Frontal cortex (tissue), 4 donors: ENCODE measurements around the gene HAL. TPM values are rescaled to one million over a fixed set of nuclear protein-coding genes. Genes with fewer than 3 reads are reported as not detected.

Experiments
- DNase-seq, 2 donors: peaks; one replicate each; pipeline ENCODE4 v3.0.0; 2012; ENCODE audit warnings: low spot score in 2 of 2
- FAIRE-seq: peaks from 2 replicates; lab custom pipeline; 2012; peaks lifted over from hg19 to GRCh38; lab: Jason Lieb, UNC
- total RNA-seq: library from RNA; depleted of rRNA; stranded (reverse); fragments of >200 nt; gene quantifications from one replicate; pipeline ENCODE4 v1.2.3, GENCODE V29; 2014
- donor health status: control.
- donor health status: control.
- donor health status: control.

HAL gene
- total RNA-seq, 1 donor from 2014 or later = not detected

- FAIRE-seq (no peak), DNase-seq (no peak)
Measured at GRCh38 chr12:96015672-96016071, 19.5 kb upstream of the HAL start.

DNA sequence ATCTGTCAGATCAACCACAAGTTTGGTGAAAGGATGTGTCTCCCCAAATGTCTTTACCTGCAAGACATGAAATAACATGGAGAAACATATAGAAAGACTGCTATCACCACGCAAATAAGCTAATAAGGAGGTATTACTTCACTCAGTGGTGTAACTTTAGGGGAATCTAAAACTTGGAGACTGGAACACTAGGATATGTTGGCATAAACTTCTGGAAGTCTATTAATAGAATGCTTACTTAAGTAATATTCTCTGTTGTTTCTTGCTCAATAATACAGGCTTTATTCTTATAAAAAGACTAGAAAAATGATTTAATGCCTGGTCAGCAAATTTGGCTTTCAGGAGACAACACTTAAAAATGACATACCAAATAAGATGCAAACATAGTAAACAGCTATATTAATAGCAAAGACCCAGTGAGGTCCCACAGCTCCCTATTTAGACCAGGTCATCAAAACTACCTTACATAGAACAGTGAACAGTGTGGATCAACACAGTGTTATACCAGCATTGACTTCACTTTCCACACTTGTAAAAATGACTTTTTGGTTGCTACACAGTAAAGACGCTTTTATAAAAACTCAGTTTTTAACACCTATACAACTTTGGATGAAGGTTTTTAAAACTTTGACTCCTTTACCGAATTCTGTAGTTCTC, 18.9 kb upstream of the HAL start:
- DNase-seq (no peak), FAIRE-seq (no peak)

GRCh38 chr12:96007729-96008128, 11.6 kb upstream of the HAL start:
- no peak for DNase-seq
- FAIRE-seq = no peak

DNA sequence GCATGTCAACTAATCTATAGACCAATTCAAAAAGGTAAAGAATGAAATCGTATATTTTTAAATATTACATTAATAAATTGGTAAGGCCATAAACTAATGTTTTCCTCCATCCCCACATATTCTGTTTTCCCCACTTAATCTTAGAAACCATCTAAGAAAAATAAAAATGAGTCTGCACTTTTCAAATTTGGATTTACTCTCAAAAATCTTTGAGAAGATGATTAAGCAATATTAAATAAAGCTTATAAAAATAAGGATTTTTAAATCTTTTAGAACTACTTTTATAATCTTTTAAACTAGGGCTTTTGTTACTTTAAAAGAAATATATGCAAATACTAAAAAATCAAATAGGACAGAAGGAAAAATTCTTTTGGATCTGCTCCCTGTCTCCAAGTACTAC, 10.6 kb upstream of the HAL start:
- no peak for DNase-seq
- FAIRE-seq = peak; percentile 61

DNA sequence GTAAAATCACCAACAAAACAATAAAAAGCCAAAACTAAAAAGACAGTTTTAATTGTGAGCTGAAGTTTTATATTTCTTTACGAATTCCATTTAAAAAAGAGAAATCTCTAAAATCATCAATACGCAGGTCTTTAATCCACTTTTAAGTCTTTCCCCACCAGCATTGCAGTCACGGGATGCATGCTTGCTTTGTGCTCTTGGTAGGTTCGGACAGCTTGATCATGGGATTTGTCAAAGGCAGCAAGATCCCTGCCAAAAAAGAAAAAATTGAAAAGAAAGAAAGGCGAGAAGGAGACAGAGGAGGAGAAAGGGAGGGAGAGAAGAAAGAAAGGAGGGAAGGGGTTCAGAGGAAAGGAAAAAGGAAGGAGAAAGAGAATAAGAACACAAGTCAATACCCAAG, 4.7 kb upstream of the HAL start:
- no peak for DNase-seq
- FAIRE-seq = no peak

GRCh38 chr12:95999484-95999883, 3.3 kb upstream of the HAL start:
- no peak for FAIRE-seq
- DNase-seq = no peak

- DNase-seq = peak; percentile 47 to 57
Measured at GRCh38 chr12:95998611-95999286, 2.6 kb upstream of the HAL start.

DNA sequence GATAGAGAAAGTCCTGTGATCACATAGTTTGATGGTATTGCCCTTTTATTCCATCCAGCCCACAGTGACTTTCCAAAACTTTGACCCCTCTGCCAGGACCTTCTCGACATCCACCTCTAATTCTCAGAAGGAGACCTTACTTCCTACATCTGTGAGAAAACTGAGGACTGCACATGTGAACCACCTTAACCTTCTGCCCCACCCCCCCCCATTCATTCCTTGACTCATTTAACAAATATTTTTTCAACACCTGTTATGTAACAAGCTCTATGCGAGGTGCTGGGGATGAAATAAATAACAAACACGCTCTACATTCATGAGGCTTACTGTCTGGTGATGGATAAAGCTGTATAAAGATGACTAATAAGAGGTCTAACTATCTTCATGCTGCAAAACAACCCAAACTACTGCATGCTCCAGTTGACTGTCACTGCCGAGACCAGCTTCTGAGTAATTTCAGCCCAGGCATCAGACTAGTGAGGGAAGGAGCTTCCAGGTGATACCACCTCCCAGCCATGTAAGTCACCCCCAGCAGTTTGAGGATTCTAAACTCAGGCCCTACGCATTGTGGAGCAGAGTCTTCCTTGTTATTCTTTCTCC, 1.9 kb upstream of the HAL start:
- FAIRE-seq (no peak), DNase-seq (no peak)

More at GRCh38 chr12:95998611-95999286, 2.6 kb upstream of the HAL start:
- peak; percentile 37 for FAIRE-seq

GRCh38 chr12:95997276-95997675, 1.1 kb upstream of the HAL start:
- no peak for DNase-seq
- no peak for FAIRE-seq

- FAIRE-seq = no peak
- no peak for DNase-seq
Measured at GRCh38 chr12:95995238-95996031, 709 bp downstream of the HAL start.

DNA sequence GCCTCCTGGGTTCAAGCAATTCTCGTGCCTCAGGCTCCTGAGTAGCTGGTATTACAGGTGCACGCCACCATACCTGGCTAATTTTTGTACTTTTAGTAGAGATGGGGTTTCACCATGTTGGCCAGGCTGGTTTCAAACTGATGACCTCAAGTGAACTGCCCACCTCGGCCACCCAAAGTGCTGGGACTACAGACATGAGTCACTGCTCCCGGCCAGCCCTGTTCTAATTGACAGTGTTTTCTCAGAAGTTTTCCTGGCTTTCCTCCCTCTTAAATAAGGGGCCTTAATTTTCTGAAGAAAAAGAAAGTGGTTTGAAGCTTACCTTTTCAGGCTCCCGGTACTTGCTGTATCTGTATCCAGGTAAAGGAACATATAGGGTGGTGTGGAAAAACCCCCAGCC, 1.7 kb downstream of the HAL start:
- DNase-seq (no peak), FAIRE-seq (no peak)

- FAIRE-seq (no peak), DNase-seq (no peak)
Measured at GRCh38 chr12:95993907-95994306, 2.2 kb downstream of the HAL start.

DNA sequence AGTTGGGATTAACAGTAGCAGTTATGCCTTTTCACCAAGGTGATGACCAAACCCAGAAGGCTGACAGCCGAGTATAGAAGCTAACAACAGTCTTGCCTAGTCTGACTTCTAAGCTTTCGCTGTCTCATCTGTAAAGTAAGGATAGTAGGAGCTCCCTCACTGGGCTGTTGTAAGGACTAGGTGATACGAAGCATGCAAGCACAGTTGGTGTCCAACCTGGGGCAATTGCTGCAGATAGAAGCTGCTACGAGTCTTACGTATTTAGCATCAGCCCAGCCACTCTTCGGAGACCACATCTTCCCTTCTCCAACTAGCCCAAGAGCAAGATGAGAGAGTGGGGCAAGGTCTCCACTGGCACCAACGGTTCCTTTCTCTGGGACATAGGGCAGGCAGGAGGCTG, 6.0 kb downstream of the HAL start:
- FAIRE-seq (no peak), DNase-seq (no peak)

GRCh38 chr12:95989504-95990123, 6.5 kb downstream of the HAL start:
- FAIRE-seq (no peak), DNase-seq (no peak)

GRCh38 chr12:95988506-95989275, 7.5 kb downstream of the HAL start:
- FAIRE-seq = no peak

GRCh38 chr12:95986635-95987570, 9.2 kb downstream of the HAL start:
- DNase-seq = no peak
- FAIRE-seq = no peak

More at GRCh38 chr12:95988506-95989275, 7.5 kb downstream of the HAL start:
- no peak for DNase-seq

- no peak for DNase-seq
- FAIRE-seq = no peak
Measured at GRCh38 chr12:95984682-95985081, 11.5 kb downstream of the HAL start.

DNA sequence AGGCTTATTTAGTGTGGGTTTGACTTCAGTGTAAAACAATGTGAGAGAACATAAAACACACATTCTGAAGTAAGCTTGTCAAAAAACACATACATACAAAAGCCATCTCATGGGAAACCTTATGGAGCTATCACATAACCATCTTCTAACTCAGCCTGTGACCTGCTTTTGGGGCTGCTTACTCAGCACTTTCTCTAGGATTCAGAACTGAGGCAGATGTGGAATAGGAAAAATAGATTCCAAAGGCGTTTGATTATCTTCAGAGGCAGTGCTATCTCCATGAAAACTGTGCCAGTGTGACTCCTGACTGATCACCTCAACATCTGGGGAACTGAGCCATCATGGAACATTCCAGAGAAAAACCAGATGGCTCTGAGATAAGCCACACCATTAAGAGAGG, 13.5 kb downstream of the HAL start:
- DNase-seq (no peak), FAIRE-seq (no peak)
